Testis (tissue), 2 donors: ENCODE measurements around the gene GAB3.

Source experiments
- CTCF ChIP-seq, 3 experiments: fragments of 450-650 bp in 2 of 3; fragments of 200-600 bp in 1 of 3; sonication (generic) in 1 of 3; IDR thresholded peaks; one replicate each; pipeline ENCODE4 v1.5.1; 2016 to 2019; ENCODE audit warnings: antibody characterized with exemption in 3 of 3, mild to moderate bottlenecking in 2 of 3, moderate library complexity in 1 of 3
- POLR2A ChIP-seq: fragments of 450-650 bp; IDR thresholded peaks from one replicate; pipeline ENCODE4 v1.6.1; 2017; ENCODE audit warnings: antibody characterized with exemption, mild to moderate bottlenecking, moderate library complexity

DNA sequence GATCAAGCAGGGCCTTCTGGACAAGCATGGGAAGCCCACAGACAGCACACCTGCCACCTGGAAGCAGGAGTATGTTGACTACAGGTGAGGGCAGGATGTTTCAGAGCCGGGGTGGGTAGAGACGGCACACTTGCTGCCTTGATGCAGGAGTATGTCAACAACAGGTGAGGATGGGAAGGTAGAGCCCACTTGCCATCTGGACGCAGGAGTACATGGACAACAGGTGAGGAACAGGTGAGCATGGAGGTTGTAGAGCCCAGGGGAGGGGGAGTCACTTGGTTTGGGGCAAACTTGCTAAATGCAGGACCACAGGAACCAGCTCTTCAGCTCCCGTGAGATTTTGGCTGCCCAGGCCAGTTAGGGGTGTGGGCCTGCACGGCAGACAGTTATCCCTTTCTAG, 23.7 kb upstream of the GAB3 start:
- TF ChIP-seq CTCF (IDR thresholded peaks at IDR 0.05): no peak
- TF ChIP-seq POLR2A: no peak
